Fibroblast of peridontal ligament (primary cell): ENCODE measurements around the gene SH3PXD2A.
A peak's percentile ranks its signal among the peaks of the same experiment; 100 is the strongest.

Experiments
- DNase-seq: peaks from one replicate; pipeline ENCODE4 v3.0.0-alpha.2; 2010; ENCODE audit errors: extremely low read depth

SH3PXD2A gene

GRCh38 chr10:103706762-103707161 is 148.6 kb downstream of the SH3PXD2A start:
- no peak for DNase-seq

DNA sequence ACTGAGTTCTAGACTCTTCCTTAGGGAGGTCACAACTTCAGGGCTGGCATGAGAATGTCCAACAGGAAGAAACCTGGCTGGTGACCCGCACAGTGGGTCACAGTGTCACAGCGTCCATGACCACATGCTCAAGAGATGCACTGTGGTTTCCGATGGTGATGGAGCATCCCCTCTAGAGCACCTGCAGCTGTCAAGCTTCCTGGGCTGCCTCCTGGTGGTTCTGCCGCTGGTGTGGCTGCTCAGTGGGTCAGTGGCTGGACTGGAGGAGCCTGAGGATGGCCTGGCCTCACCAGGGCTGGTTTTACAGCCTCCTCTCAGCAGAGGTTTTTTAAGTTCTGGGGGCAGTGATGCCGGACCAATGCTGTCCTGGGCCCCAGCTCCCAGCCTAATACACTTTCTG is 149.3 kb downstream of the SH3PXD2A start:
- no peak for DNase-seq

DNA sequence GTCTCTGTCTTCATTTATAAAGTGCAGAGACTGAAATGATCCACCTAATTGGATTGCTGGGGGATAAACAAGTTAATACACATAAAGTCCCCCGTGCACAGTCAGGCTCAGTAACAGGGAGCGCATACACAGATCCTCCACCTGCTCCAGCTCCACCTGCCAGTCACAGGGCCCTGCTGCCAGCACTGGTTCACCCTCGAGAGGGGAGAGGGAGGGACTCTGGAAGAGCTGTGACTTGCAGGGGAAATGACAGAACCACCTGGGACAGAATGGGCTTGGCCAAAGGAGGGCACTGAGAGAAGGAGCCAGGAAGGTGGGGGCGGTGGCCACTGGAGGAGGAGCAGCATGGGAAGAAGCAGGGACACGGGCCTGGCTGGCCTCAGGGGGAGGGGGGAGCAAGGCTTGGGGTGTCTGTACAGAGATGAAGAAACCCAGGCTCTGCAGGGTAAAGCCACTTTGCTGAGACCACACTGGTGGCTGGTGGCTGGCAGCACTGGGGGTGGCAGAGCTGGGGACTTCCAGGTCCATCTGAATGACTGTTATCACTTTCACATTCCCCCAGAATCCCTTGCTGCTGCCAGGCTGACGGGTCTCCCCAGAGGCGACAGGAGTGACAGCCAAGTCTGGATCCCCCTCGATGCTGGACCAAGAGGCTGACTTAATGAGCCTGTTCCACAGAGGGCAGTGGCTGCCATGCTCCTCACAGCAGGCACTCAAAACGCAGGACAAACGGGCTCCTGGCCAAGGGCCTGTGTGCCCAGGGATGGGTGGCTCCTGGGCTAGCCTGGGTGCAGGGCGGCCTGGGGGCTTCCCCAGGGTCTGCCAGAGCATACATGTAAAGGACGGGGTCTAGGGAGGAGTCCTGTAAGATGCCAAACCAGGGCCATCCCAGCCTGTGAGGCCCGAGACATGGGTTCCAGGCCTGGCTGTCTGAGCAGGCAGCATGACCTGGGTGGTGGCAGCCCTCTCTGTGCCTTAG is 151.1 kb downstream of the SH3PXD2A start:
- DNase-seq, result no peak

- DNase-seq, result no peak
Observed at GRCh38 chr10:103701380-103702222, 153.8 kb downstream of the SH3PXD2A start.

DNA sequence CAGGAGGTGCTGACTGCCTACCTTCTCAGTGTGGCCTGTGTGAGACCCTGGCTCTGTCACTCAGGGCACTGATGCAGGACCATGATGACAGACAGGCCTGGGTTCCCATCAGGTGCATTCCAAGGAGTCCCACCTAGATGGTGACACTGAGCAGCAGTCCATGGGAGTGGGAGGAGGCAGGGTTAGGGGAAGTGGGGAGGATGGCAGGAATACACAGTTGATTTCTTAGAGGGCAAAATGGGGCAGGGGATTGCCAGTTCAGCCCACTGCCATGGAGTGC is 155.0 kb downstream of the SH3PXD2A start:
- DNase-seq, result no peak

DNA sequence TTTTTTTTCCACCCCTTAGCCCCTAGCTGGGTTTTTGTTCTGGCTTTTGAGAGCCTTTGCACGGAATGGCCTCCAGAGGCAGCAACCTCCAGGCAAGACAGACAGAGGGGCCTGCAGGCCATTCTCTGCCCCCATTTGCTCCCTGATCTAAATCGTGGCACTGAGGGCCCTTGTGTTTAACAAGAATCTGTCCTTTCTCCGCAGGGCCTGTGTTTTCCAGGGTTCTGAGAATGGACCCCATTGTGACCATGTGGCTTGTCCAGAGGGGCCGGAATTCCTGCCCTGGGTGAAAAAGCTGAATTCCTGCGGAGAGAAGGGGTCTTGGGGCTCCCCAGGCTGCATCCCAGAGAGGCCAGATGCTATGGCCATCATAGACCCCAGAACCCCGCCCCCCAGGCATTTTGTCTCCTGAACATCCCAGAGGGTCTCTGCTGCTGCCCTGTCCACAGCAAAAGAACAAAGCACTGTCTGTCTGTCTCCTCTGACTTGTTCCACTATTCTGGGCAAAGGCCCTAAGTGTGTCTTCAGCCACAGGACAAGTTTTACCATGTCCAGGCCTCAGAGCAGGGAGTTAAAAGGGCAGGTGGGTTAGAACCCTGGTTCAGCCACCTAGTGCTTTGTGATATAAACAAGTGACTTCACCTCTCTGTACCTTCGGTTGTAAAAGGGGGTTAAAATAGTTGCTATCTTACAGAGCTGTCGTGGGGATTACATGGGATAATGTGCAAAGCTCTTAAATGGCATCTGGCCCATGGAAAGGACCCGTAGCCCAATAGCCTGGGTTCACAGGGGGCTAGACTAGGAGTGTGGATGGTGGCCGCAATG is 155.6 kb downstream of the SH3PXD2A start:
- no peak for DNase-seq

- DNase-seq, result no peak
Observed at GRCh38 chr10:103698266-103698665, 157.1 kb downstream of the SH3PXD2A start.

- DNase-seq, result no peak
Observed at GRCh38 chr10:103697787-103698186, 157.6 kb downstream of the SH3PXD2A start.

GRCh38 chr10:103696411-103697145 is 158.8 kb downstream of the SH3PXD2A start:
- peak; percentile 78 for DNase-seq

DNA sequence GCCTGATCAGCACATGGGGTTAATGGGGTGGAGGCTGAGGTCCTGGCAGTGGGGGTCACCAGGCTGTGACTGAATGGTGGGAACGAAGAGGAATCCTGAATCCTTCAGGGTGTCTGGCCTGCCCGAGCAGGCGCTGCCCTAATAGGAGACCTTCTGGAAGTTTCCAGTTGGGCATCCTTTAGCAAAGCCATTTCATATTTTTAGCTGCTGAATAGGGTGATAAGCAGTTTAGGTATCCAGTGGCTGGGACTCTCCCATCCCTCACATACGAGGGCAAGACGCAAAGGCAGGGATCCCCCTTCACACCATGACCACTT is 159.3 kb downstream of the SH3PXD2A start:
- DNase-seq, result no peak

GRCh38 chr10:103695584-103696005 is 159.8 kb downstream of the SH3PXD2A start:
- peak; percentile 66 for DNase-seq

DNA sequence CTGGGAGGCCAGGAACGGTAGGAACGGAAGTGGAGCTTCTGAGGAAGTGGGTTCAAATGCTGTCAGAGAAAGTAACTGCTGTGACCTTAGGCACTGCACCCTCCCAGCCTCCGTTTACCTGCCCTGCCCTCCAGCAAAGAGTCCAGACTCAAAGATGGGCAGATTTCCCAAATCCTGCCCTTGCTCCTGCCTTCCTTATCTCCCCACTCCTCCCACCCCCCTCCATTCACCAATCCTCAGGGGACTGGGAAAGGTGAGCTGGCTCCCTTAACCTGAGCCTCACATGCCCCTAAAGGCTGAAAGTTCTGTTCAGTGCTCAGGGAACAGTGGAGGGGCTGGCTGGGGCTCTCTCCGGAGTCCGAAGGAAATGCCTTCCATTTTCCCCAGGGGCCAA is 161.6 kb downstream of the SH3PXD2A start:
- DNase-seq, result no peak

DNA sequence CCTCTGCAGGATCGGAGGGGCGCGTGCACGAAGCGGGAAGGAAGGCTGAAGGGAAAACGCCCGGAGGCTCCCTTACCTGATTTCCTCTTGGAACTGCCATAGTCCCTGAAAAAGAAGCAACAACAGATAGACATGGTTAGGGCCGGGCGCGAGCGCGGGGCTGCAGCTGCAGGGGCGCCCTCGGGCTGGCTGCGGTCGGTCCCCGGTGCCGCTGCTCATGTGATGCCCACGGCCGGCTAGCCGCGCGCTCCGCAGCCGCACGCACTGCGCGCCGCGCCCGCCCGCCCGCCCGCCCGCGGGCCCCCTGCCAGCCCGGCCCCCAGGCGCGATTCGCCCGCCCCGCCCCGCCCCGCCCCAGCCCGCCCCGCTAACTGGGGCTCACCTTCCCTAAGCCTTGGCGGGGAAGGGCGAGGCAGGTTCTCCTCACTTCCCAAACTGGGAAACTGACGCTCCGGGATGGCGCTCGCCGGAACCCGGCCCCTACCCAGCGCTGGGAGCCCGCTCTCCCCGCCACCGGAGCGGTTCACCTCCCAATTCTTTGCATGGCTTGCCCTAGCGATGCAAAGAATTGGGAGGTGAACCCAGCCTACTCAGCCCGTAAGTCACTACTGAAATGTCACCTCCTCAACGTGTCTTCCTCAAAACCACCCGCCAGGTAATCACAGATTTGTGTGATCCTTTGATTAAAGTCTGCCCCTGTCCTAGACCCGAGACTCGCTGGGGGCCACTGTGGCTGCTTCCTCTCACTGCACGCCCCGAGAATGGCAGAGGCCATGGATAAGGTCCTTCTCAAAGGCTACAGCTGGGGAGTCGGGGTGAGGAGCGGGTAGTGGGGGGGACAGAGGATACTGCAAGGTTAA is 162.2 kb downstream of the SH3PXD2A start:
- DNase-seq, result no peak

- DNase-seq, result no peak
Observed at GRCh38 chr10:103692436-103692951, 162.9 kb downstream of the SH3PXD2A start.

DNA sequence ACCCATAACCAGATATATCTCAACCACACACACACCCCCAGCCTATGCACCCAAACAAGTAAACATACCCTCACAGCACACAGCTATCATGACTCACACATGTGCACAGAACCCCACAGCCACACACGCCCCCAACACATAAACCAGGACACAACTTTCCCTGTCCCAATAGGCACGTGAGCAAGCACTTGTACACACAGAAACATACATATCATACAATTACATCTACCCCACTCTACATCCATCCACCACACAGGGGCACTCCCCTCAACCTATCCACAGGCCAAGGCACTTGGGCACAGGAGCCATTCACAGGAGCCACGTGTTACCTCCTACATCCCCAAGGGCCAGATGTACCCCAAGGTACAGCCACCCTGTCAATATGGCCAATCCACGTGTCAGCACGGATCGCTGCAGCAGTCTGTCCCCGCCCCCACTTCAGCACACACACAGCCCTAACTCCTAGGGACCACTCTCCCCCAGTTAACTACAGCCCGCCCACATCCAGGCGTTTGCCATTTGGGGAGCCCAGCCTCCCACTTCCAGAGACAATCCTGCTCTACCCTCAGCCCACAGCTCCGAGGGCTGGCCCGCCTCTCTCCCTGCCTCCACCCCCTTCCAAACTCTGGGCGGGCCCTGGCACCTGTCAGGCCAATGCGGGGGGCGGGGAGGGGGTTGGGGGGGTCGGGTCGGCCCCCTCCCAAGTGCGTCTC is 163.5 kb downstream of the SH3PXD2A start:
- no peak for DNase-seq

DNA sequence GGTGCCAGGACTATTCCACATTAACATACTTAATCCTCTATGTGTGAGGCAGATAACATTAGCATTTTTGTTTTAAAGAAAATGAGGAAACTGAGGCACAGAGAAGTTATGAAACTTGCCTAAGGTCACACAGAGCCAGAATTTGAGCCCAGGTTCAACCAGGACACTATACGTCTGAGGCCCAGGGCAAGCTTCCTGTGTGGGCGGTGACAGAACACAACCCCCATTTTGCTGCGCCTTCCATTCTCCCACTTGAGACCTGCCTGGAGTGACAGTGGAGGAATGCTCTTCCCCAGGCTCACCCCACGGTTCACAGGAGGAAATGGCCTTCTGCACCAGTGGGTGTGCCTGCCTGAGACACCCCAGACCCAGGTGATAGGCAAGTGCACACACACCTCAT is 164.1 kb downstream of the SH3PXD2A start:
- DNase-seq, result no peak

- no peak for DNase-seq
Observed at GRCh38 chr10:103690281-103690680, 165.1 kb downstream of the SH3PXD2A start.

DNA sequence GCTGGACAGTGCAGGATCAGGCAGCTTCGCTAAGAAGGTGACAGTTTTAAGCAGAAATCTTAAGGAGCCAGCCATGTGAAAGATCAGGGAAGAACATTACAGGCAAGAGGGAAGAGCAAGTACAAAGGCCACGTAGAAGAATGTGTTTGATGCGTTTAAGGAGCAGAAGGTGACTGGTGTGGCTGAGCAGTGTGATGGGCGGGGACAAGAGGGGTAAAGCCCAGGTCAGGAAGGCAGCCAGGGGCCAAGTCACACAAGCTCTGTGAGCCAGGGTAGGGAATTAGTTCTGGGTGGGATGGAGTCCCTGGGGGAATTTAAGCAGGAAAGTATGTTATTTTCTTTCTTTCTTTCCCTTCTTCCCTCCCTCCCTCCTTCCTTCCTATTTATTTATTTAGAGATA is 166.9 kb downstream of the SH3PXD2A start:
- no peak for DNase-seq

DNA sequence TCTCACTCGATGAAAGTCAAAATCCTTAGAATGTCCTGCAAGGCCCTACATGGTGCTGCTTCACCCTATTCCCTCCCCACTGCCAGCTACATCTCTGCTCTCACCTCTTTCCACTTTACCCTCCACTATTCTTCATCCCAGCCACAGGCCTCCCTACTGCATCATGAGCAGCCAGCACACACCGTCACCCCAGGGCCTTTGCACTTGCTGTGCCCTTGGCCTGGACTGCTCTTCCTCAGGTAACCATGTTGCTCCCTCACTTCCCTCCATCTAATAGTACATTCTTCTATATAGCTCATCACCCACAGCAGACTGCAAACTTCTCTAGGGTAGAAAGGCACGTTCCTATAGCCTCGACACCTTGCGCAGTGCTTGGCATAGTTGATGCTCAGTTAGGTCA is 167.7 kb downstream of the SH3PXD2A start:
- no peak for DNase-seq

DNA sequence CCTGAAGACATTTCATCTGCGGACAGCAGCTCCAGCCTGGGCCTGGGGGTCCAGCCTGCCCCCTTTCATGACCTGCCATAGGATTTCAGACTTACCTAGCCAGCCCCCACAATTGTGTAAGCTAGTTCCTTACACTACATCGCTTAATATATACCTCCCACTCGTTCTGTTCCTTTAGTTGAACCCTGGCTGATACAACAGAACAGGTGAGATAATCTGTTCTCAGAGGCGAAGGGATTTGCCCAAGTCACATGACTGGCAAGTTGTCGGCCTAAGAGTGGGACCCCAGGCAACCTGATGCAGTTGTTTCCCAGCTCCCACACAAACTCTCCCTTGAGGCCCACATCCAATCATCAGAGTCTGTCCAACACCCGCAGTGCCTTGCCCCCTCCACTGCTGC is 168.2 kb downstream of the SH3PXD2A start:
- no peak for DNase-seq
